Endothelial cell of umbilical vein (primary cell): Measurements from ENCODE around the gene FYB1.

Experiments
- GATA2 ChIP-seq: IDR thresholded peaks from 2 replicates; pipeline ENCODE4 v1.7.0; 2011; ENCODE audit warnings: low read depth, mild to moderate bottlenecking, moderate library complexity, mixed read lengths, low read length; ENCODE audit not compliant: insufficient read length, insufficient read depth
- POLR2A ChIP-seq: IDR thresholded peaks from 2 replicates; pipeline ENCODE4 v1.6.1; 2012; ENCODE audit warnings: low read depth, mild to moderate bottlenecking, control low read depth, low read length
- TF ChIP-seq, protein P1 (sequence below), 2 donors: IDR thresholded peaks; 1 replicate in 1 of 2; 2 replicates in 1 of 2; pipeline ENCODE4 v1.5.1; 2011; ENCODE audit warnings: low read length in 2 of 2, mild to moderate bottlenecking in 2 of 2, moderate library complexity in 2 of 2, control low read depth in 1 of 2, inconsistent platforms in 1 of 2, low read depth in 1 of 2; ENCODE audit not compliant: insufficient read depth in 1 of 2; ENCODE audit errors: extremely low read depth in 1 of 2

- TF ChIP-seq, protein P1, sequence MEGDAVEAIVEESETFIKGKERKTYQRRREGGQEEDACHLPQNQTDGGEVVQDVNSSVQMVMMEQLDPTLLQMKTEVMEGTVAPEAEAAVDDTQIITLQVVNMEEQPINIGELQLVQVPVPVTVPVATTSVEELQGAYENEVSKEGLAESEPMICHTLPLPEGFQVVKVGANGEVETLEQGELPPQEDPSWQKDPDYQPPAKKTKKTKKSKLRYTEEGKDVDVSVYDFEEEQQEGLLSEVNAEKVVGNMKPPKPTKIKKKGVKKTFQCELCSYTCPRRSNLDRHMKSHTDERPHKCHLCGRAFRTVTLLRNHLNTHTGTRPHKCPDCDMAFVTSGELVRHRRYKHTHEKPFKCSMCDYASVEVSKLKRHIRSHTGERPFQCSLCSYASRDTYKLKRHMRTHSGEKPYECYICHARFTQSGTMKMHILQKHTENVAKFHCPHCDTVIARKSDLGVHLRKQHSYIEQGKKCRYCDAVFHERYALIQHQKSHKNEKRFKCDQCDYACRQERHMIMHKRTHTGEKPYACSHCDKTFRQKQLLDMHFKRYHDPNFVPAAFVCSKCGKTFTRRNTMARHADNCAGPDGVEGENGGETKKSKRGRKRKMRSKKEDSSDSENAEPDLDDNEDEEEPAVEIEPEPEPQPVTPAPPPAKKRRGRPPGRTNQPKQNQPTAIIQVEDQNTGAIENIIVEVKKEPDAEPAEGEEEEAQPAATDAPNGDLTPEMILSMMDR (IDR thresholded peaks at IDR 0.05; ENCODE audit: extremely low read depth in 1 of 2, insufficient read depth in 1 of 2, low read depth in 1 of 2, low read length in 2 of 2) = peak; percentile 85 to 90
- no peak for TF ChIP-seq GATA2
- no peak for TF ChIP-seq POLR2A
Observed at GRCh38 chr5:39217365-39218281, 1.7 kb downstream of the FYB1 start.
